ENCODE measurements around the gene HNRNPD. TPM values are rescaled to one million over a fixed set of nuclear protein-coding genes. Genes with fewer than 3 reads are reported as not detected.
"Not testable (repeated sequence)": the region's sequence is repeated elsewhere in the genome, so short reads cannot be mapped to it uniquely, and the experiment has no call there.

Gene HNRNPD
- total and polyA plus RNA-seq, 10 of the 15 experiments (the other 5 are each of a cell fraction or from before 2014, with no cell fraction given) = 76.6 to 882 (median 265) TPM

DNA sequence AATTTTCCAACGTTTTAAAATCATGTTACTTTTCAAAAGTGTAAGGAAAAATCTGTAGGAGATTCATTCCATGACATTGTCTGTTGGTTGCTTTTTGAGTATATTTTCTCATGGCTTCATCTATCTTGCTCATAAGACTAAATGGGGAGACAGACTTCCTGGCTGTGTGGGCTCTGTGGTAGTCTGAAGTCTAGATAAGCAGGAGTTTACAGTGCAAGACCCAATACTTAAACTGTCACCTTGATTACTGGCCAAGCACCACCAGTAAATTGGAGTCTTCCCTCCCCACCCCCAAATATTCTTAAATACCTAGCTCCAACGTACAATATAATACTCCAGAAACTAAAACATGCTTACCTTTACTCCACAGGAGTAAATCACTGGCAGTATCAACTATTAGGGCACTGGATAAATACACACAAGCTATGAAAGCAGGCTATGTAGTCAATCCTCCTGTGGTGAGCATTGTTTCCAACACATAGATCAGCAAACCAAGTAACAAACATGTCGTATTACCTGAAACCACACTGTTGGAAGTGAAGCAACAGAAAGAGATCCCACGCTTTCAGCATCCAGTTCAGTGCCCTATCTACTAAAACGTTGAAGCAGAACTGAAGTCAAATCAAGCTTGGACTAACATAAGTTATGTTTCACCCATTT, 6.2 kb downstream of the HNRNPD start:
- intact Hi-C loops (cut with micrococcal nuclease; ENCODE audit: unreplicated experiment) = loop anchor here (1.0 kb wide), 1 partner anchor 7 kb away; no protein-coding TSS in a partner anchor
- Histone ChIP-seq H3K27ac (ENCODE audit: control insufficient read depth, insufficient read depth) (no peak overlapping the region), H3K79me2 (ENCODE audit: control insufficient read depth, insufficient read depth, low read length) (peaks cover 99% of the 10 kb centered on the region), H3K4me1 (ENCODE audit: control insufficient read depth, insufficient read depth, low read length) (peaks cover 3% of the 10 kb centered on the region; the same call in 1 of the 2 replicates), H3K36me3 (ENCODE audit: control insufficient read depth in 2 of 2, insufficient read depth in 2 of 2, low read length in 1 of 2) (peaks cover 0 to 31% of the 10 kb centered on the region in 2 experiments), H4K20me1 (ENCODE audit: control insufficient read depth, insufficient read depth) (peaks cover 17% of the 10 kb centered on the region), H3K9ac (ENCODE audit: control insufficient read depth, insufficient read depth, low read length) (peak overlapping the region; percentile 26; the same call in 1 of the 2 replicates), H3K27me3 (replicated peaks in 1 of 2; ENCODE audit: control insufficient read depth in 2 of 2, insufficient read depth in 2 of 2, low read length in 1 of 2) (no peaks in the 10 kb centered on the region), H2AFZ (ENCODE audit: control insufficient read depth, low read depth, low read length) (no peak overlapping the region), H3K4me3 (peak overlapping the region; percentile 29), H3K9me3 (replicated peaks; ENCODE audit: control insufficient read depth, insufficient read depth, low read length) (no peaks in the 10 kb centered on the region), H3K4me2 (ENCODE audit: control insufficient read depth, insufficient read depth) (peak overlapping the region; percentile 74)
- in situ Hi-C loops (cut with MboI) = no loop called here
- no peak for FAIRE-seq
- ATAC-seq = peak; percentile 10
- no peak for TF ChIP-seq KDM1A (IDR thresholded peaks at IDR 0.05; ENCODE audit: borderline replicate concordance)
- no peak for TF ChIP-seq CHD4 (IDR thresholded peaks at IDR 0.05)
- TF ChIP-seq NFYA (IDR thresholded peaks at IDR 0.05; ENCODE audit: borderline replicate concordance, low read depth, low read length) = no peak
- TF ChIP-seq SIN3A (IDR thresholded peaks at IDR 0.05; ENCODE audit: low read depth, low read length) = no peak
- TF ChIP-seq POLR2AphosphoS5 (IDR thresholded peaks at IDR 0.05; ENCODE audit: low read length) = peak; percentile 60; the same call in 1 of the 2 replicates
- POLR2A ChIA-PET = interaction anchor here (0.6 to 1.7 kb wide), 4 partner anchors 10 to 1052 kb away, joined by 3 to 5 read pairs (median 3); no protein-coding TSS in a partner anchor
- RAD21 ChIA-PET (ENCODE audit: unreplicated experiment) = no interaction called here
- SMC1A ChIA-PET (ENCODE audit: uncharacterized antibody, unreplicated experiment) = interaction anchor here (1.2 kb wide), 1 partner anchor 54 kb away, joined by 3 read pairs; no protein-coding TSS in a partner anchor
- DNase-seq (ENCODE audit: low read depth, low spot score) = no peak
- 41% methylated on average over 5 of the region's 5 CpGs for WGBS (ENCODE audit: insufficient coverage, insufficient replicate concordance, low lambda C conversion rate, missing lambda C conversion rate)
- CTCF ChIA-PET = interaction anchor here (0.6 to 1.5 kb wide), 3 partner anchors 11 to 918 kb away, joined by 3 to 5 read pairs (median 3); partner anchors contain the start of gene HNRNPDL
- no TSS peak for BruUV-seq (replicated peaks)

DNA sequence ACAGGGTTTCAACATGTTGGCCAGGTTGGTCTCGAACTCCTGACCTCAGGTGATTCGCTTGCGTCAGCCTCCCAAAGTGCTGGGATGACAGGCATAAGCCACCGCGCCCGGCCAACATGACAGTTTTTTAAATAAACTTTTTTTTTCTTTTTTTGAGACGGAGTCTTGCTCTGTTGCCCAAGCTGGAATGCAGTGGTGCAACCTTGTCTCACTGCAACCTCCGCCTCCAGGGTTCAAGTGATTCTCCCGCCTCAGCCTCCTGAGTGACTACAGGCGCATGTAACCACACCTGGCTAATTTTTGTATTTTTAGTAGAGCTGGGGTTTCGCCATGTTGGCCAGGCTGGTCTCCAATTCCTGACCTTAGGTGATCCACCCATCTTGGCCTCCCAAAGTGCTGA, 7.4 kb downstream of the HNRNPD start:
- 86% methylated on average over 11 of the region's 11 CpGs for WGBS (ENCODE audit: insufficient coverage, insufficient replicate concordance, low lambda C conversion rate, missing lambda C conversion rate)
- H3K9me3 ChIP-seq (replicated peaks; ENCODE audit: control insufficient read depth, insufficient read depth, low read length); H3K4me3 ChIP-seq; DNase-seq (ENCODE audit: low read depth, low spot score); H3K27me3 ChIP-seq (replicated peaks in 1 of 2; ENCODE audit: control insufficient read depth in 2 of 2, insufficient read depth in 2 of 2, low read length in 1 of 2); H3K4me1 ChIP-seq (ENCODE audit: control insufficient read depth, insufficient read depth, low read length); H3K4me2 ChIP-seq (ENCODE audit: control insufficient read depth, insufficient read depth); FAIRE-seq; BruUV-seq (replicated peaks); intact Hi-C loops (cut with micrococcal nuclease; ENCODE audit: unreplicated experiment); ATAC-seq; H3K9ac ChIP-seq (ENCODE audit: control insufficient read depth, insufficient read depth, low read length); H3K27ac ChIP-seq (ENCODE audit: control insufficient read depth, insufficient read depth); H2AFZ ChIP-seq (ENCODE audit: control insufficient read depth, low read depth, low read length); in situ Hi-C loops (cut with MboI): not testable (repeated sequence)
- peaks cover 0 to 31% of the 10 kb centered on the region in 2 experiments for H3K36me3 ChIP-seq (ENCODE audit: control insufficient read depth in 2 of 2, insufficient read depth in 2 of 2, low read length in 1 of 2)
- H4K20me1 ChIP-seq (ENCODE audit: control insufficient read depth, insufficient read depth) = peaks cover 14% of the 10 kb centered on the region
- TF ChIP-seq POLR2AphosphoS5 (IDR thresholded peaks at IDR 0.05; ENCODE audit: low read length) = peak; percentile 25; the same call in 1 of the 2 replicates
- ChIA-PET CTCF (interaction anchor here (0.5 to 1.5 kb wide), 2 partner anchors 63 to 670 kb away, joined by 3 to 5 read pairs; partner anchors contain the start of gene HNRNPDL), RAD21 (ENCODE audit: unreplicated experiment) (interaction anchor here (0.7 kb wide), 1 partner anchor 436 kb away, joined by 3 read pairs; no protein-coding TSS in a partner anchor), POLR2A (interaction anchor here (0.6 to 1.7 kb wide), 4 partner anchors 9 to 1053 kb away, joined by 3 to 5 read pairs (median 4); no protein-coding TSS in a partner anchor), SMC1A (ENCODE audit: uncharacterized antibody, unreplicated experiment) (interaction anchor here (1.2 kb wide), 1 partner anchor 56 kb away, joined by 3 read pairs; no protein-coding TSS in a partner anchor)
- H3K79me2 ChIP-seq (ENCODE audit: control insufficient read depth, insufficient read depth, low read length) = peaks cover 99% of the 10 kb centered on the region
